GM19395 (cell line): Measurements from ENCODE around the gene THUMPD2.

ENCODE experiments used
- ATAC-seq: cut with Tn5 transposase; IDR thresholded peaks from one replicate; pipeline ENCODE4 v1.9.1; 2021; ENCODE audit warnings: mild to moderate bottlenecking, moderate library complexity; ENCODE audit not compliant: unreplicated experiment

Gene THUMPD2

DNA sequence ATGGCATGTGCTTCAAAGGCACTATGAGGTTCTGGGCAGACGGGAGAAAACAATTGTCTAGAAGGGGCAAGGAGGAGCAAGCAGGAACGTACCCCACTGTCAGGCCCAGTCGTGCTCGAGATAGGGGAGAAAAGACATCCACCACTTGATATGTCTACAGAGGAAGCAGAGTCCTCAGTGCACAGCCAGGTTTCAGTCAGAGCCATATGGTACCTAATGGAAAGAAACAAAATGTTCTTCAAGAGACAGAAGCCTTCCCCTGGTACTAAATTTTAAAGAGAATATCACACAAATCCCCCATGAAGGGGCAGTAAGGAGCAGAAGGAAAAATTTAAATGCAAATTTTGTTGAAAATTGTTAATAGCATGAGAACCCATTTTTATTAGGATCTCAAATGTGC lies 21.9 kb downstream of the THUMPD2 start:
- no peak for ATAC-seq

DNA sequence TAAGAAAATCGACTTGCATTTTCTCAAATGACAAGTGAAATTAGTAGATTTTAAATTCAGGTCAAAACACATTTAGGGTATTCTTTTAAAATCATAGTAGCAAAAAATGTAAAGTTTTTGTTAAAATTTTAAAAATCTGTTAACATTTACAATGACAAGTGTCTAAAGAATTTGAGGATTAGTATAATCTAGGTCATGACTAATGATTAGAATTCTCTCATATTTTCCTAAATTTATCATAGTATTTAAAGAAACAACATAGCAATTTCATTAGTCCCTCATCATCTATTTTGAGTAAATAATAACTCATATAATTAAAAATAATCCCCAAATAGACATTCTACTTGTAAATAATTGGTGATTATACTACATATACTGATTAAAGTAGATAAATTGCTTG lies 23.6 kb downstream of the THUMPD2 start:
- no peak for ATAC-seq

DNA sequence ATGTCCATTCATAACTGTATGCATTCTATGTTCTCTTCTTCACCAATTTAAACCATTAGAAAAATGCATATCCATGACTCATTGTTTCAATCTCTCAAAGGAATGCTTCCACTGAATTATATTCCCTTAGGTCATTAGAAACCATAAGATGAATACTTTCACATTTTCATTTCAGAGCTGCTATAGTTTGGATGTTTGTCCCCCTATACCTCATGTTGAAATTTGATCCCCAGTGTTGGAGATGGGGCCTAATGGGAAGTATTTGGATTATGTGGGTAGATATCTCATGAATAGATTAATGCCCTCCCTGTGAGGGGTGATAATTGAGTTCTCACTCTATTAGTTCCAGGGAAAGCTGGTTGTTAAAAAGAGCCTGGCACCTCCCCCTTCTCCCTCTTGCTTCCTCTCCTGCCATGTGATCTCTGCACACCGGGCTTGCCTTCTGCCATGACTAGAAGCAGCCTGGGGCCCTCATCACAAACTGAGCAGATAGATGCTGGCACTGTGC lies 35.7 kb downstream of the THUMPD2 start:
- no peak for ATAC-seq

DNA sequence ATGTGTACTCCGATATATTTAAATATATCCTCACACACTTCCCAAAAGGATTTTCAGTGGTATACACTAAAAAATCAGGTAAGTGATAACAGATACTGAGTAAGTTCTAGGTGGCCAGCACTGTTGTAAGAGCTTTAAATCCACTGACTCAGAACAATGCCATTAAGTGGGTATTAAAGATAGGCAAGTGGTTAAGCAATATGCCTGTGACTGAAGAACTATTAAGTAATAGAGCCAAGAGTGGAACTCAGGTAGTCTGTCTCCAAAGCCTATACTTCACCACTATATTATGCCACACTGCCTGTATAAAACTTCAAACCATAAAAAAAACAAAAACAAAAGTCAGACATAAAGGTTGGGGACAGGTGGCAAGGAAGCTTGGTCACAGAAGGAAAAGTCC lies 37.2 kb downstream of the THUMPD2 start:
- ATAC-seq = no peak

DNA sequence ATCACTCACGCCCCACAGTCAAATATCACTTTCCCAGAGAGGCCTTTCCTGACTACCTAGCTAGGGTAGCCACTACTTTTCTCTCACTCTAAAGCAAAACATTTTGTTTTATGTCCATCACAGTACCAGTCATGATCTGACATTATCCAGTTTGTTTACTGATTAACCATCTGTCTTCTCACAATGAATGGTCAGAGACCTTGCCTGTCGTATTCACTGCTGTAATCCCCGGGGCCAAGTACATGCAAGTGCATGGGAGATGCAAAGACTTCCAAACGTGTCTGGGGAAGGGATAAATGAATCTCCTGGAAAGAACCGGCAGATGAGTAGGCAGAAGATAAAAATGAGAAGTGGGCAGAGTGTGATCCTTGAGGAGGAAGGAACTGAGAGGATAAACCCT lies 39.7 kb downstream of the THUMPD2 start:
- no peak for ATAC-seq

DNA sequence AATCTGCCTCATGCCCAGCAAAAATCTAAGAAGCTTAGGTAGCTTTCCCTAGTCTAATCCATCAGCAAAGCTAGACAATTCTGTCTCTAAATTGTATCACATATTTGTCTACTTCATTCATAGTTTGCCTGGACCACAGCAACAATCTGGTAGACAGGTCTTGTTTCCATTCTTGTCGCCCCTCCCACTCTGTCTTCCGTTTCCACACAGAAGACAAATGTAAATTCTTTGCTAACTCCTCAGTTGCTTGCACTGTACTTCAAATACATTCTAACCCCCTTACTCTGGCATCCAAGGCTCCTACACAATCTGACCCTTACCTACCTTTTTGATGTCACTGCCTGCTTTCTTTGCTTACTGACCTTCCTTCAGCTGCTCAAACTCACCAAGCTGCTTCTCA lies 40.1 kb downstream of the THUMPD2 start:
- ATAC-seq = no peak

DNA sequence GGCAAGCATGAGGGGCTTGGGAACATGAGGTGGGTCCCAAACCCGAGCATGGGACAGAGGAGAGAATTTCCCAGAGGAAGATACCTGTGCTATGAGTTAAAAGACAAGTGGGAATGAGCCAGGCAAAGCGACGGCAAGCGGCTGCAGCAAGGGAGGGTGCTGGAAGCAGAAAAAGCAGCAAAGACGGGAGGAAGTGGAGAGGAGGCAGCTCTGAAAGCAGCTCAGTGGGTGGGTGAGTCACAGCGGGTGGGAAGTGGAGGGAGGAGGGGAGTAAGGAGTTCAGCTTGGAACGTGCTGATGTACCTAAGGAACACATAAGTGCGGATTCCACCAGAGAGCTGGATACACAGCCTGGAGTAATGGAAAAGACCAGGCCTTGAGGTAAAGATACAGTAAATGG lies 41.4 kb downstream of the THUMPD2 start:
- ATAC-seq = no peak

DNA sequence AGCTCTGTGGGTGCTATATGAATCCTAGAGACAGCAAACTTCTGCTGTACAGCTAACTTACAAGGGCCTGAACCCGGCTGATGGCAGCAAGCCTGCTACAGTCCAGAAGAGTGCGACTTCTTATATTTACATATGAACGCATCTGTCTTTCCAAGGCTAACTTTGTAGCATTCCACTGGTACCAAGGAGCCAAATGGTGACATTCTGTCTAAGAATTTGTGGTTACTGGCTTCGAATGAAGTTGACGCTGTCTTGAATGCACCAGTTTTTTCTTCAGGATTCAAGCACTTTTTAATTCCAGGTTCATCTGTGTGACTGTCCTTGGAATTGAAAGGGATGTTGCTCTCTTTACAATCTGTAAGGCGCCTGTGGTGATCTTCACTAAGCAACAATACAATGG lies 42.4 kb downstream of the THUMPD2 start:
- no peak for ATAC-seq

DNA sequence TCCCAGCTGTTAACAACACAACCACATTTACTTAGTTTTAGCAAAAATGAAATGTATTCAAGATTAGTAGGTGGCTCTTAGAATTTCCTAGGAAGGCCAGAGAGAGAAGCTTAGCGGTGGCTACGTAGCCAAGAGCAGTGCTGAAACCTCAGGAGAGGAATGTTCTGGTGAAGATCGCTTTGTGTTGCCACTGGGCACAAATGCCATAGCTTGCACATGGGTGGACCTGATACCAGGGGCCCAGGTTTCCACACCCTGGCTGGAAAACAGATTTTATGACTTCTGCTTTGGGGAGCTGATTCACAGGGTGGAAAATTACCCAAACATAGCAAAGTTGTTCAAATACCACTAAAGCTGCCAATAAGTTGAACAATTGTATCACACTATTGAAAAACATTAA lies 43.4 kb downstream of the THUMPD2 start:
- no peak for ATAC-seq

DNA sequence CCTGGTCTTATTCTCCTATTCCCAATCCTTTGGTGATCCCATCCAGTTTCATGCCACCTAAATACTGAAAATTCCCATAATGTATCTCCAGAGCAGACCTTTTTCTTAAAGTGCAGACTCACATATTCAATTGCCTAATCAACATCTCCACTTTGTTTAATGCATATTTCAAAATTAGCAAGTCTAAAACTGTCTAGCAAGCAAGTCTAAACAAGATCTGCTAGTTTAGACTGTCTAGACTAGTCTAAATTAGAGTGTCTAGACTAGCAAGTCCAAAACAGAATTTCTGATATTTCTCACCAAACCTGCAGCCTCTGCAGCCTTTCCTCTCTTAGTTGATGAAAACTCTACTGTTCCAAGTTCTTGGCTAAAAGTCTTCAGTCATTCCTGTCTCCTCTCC lies 44.6 kb downstream of the THUMPD2 start:
- ATAC-seq = no peak

DNA sequence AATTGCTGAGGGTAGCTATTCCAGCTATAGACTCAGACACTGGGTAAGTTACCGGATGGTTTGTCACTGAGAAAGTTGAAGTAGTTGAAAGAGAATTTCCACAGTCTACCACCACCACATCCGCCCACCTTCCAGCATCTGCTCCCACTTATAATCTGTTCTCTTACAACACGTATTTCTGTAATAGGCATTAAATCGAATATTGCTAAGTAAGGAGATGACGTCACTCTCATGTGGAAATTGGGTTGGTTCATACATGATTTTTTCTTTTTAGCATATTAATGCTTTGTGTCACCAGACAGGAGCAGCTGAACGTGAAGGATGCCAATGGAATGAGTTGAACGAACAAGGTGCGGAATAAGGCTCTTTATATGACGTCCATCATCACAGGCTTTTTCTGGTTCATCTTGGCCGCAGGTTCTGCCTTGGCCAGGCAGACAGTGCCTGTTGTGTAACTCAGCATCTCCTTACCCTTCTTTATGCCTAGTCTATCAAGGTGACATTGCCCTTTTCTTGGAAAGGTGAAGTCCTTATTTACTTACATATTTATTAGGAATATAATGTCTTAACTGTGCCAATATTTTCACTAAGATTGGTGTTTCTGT lies 45.9 kb downstream of the THUMPD2 start:
- no peak for ATAC-seq

DNA sequence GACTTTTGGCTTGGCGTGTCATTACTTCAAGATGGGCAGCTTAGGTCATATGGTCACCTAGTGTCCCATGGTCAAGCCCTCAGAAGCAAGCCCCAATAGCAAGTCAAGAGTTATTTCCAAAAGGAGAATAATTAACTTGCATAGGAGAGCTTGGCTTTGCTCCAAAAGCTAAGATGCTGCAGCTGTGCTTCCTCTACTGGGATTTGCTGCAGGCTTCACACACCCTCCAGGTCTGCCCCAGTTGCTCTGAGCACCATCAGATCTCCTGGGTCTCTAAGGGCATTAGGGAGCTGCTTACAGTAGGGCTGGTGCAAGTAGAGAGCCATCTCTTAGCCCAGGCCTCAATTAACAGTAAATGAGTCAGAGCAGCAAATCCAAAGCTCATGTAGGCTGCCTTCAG lies 46.6 kb downstream of the THUMPD2 start:
- no peak for ATAC-seq

DNA sequence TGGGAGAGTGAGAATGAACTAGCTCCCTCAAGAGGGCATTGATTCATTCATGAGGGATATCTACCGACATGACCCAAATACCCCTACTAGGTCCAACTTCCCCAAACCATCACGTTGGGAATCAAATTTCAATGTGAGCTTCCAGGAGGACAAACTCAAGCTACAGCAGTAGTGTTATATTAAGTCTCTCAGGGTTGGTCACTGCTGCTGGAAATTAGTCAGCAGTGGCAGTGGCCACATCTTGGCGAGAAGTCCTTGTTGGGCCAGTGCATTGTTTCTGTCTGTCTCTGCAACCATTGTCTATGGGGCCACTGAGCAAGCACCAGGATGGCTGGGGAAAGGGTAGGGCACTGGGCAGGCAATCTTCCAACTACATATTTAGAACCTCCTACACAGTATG lies 47.5 kb downstream of the THUMPD2 start:
- ATAC-seq = no peak

DNA sequence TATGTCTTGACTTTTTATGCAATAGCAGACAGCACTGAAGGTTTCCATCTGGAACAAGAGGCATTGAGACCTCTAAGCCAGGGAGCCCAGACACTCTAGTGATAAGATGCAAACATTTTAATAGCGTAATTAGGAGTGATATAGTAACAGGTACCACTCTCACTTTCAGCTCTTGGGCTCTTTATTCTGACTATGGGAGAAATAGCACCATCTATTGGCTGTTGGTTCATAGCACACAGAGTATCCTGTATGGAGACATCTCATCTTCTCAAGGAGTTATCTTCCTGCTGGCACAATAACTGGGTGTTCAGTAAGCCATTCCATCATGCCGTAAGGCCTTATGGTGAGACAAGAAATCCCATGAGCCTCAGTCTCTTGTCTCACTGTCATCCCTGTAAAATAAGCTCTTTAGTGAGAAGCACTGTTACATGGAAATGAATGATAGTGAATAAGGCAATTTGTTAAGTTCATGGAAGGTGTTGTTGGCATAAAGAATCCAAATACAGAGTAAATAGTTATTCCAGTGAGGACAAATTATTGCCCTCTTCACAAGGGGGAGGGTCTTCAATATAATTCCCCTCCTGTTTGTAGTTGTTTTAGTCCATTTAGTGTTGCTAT lies 48.3 kb downstream of the THUMPD2 start:
- peak; percentile 62 for ATAC-seq

DNA sequence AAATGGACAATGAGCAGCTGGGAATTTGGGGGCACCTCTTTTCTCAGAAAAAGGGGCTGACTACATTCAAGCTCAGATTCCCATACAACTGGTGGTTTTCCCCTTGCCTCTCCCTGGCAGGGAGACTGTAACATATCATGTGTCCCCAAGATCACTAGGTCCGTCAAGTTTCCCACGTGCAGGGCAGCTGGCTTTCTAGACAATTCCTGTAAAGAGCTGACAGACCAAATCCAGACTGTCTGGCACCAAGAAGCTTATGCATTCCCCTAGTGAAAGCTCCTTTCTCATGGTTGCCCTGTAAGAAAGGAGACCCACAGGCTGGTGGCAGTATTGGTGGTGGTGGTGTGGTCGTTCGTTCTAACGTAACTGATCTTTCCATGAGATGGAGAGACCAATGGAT lies 48.8 kb downstream of the THUMPD2 start:
- ATAC-seq = no peak

DNA sequence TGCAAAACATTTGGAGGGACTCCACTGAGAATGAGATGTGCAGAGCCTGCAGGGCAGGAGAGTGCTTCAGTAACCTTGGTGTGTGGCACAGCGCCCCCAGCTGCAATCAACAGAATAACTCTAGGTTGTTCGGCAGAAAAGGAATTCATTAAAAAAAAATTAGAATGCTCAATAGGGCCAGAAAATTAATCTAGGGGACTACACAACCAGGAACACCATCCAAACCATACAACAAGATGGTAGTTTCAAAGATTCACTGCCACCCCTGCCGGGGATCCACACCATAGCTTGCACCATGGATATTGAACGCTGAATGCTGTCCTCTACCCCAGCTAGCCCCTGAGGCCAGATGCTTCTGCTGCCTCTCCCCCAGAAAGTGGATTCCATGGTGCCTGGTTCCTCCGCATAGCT lies 50.1 kb downstream of the THUMPD2 start:
- peak; percentile 48 for ATAC-seq

DNA sequence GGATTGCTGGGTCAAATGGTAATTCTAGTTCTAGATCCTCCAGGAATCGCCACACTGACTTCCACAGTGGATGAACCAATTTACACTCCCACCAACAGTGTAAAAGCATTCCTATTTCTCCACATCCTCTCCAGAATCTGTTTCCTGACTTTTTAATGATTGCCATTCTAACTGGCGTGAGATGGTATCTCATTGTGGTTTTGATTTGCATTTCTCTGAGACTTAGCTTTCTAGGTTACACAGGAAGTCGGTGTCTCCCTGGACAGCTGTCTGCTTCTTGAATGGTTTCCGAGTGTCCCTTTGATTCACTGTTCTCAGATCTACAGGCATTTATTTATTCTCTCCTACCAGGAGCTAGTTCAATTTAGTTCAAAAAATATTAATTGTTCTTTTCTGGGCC lies 51.0 kb downstream of the THUMPD2 start:
- peak; percentile 72 for ATAC-seq

DNA sequence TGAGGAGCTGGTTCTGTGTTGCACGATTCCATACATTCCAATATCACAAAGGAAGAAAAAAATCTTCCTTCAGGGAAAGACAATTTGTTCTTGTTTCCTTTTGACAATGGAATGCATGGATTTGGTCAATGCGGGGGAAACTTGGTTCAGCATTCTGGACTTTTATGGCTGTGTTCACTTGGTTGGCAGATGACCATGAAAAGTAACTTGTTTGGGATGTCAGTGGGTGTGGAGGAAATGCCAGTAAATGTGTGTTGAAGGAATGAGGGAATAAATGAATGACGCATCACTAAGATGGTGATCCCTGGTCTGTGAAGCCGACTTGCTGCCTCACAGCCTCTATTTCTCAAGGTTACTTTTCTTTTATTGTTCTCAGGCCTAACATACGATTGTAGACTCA lies 53.7 kb downstream of the THUMPD2 start:
- no peak for ATAC-seq

DNA sequence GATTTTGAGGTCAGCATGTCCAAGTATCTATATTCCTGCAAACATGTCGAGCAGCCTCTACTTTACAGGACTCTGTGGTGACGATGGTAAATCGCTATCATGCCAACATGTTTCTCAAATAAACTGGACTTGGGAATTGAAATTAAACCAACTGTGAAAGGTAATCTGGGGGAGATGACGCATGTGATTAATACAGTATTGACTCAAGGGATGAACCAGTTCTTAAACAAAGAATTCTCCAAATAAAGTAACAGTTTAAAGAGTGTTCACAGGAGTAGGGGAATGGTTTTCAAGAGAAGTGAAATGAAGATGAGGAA lies 54.3 kb downstream of the THUMPD2 start:
- no peak for ATAC-seq

DNA sequence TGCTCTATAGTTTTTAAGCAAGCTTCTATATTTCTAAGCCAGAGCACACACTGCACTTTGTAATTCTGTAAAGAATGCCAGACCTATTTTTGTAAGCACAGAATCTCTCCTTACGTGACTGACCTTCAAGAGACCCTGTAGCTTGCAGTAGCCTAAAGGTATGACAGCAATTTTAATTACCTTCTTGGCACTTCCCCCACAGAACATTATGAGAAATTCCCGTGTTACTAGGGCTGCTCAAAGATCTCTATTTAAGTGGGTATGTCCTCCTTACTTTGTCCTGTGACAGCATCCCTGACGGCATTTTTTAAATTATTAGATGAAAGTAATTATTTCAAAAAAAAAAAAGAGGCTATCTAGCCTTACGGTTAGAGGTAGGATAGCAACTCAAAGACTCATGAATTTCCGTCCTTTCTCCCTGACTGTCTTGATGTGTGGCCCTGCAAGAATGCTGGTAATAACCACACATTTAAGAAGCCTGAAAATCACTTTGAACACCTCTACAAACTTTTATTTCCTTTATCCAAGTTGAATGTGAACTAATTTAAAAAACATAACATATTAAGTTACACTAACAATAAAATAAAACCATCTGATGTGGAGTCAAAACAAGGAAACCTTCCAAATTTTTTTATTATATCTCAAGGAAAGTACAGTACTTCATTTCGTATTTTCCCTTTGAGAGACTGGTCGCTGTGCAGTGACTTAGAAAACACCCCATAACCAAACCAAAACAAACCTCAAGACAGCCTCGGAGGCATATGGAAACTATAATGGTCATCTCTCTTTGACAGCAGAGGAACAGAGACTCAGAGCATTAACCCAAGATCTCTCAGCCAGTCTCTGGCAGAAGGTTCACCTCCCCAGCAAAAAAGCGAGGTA lies 54.9 kb downstream of the THUMPD2 start:
- no peak for ATAC-seq

DNA sequence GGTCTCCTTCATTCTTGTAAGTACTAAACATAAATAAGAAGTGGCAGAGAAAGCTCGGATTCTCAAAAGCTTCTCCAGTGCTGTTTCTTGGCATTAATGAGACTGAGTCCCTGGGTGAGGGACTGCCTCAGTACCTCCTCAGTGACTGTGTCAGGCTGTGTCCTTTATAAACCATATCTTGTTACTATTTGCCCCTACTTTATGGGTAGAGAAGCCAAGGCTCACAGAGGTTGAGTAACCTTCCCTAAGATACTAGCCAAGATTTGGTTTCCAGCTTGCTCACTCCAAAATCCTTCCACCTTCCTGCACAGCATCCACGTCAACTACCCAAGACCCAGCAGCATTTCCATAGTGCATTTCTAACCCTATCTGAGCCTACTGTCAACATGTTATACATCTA lies 55.6 kb downstream of the THUMPD2 start:
- no peak for ATAC-seq

DNA sequence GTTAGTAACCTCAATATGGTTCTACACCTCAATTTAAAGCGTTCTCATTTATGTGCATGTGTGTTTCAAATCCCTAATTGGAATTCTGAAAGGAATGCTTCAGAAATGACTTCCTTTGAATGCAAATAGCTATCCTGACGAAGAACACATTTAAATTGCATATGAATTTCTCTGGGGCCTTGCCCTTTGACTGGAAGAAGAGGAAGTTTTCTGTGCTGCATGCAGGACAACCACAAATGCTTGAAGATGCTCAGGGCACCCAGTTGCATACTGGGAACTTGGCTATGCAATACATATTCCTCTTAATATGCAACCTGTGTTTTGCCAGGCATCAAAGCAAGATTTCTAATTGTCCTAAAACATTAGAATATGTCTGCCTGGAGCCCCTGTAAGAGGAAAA lies 58.1 kb downstream of the THUMPD2 start:
- ATAC-seq = no peak
